OCI-LY1 (cell line): ENCODE results near the gene BOLL.
"Not testable (repeated sequence)": the region's sequence is repeated elsewhere in the genome, so short reads cannot be mapped to it uniquely, and the experiment has no call there.

Experiments
- H2AFZ ChIP-seq: fragments of 200-600 bp; sonication (generic), shearing (Covaris generic); 2 replicates; pipeline ENCODE4 v1.6.0; 2014; ENCODE audit warnings: antibody characterized with exemption, mild to moderate bottlenecking, low read length
- H3F3A ChIP-seq: fragments of 200-600 bp; sonication (generic), shearing (Covaris generic); 2 replicates; pipeline ENCODE4 v1.6.0; 2014; ENCODE audit warnings: mild to moderate bottlenecking, antibody characterized with exemption, low read length, moderate library complexity; ENCODE audit not compliant: insufficient read depth
- H3K27ac ChIP-seq: fragments of 200-600 bp; sonication (generic); 2 replicates; pipeline ENCODE4 v1.5.1; 2014; ENCODE audit warnings: low read length, mixed run types, mild to moderate bottlenecking, low read depth; ENCODE audit not compliant: poor library complexity, severe bottlenecking
- H3K27me3 ChIP-seq: fragments of 200-600 bp; sonication (generic); 2 replicates; pipeline ENCODE4 v1.6.0; 2014; ENCODE audit warnings: antibody characterized with exemption, mild to moderate bottlenecking, low read length, moderate library complexity; ENCODE audit not compliant: insufficient read depth
- H3K36me3 ChIP-seq: fragments of 200-600 bp; sonication (generic); 2 replicates; pipeline ENCODE4 v1.6.1; 2014; ENCODE audit warnings: mild to moderate bottlenecking, antibody characterized with exemption, low read length, moderate library complexity, mixed read lengths; ENCODE audit not compliant: insufficient read depth
- H3K4me1 ChIP-seq: fragments of 200-600 bp; sonication (generic); 2 replicates; pipeline ENCODE4 v1.5.1; 2014; ENCODE audit warnings: mild to moderate bottlenecking, low read length, moderate library complexity; ENCODE audit not compliant: insufficient read depth, severe bottlenecking
- H3K4me2 ChIP-seq: fragments of 200-600 bp; sonication (generic), shearing (Covaris generic); 2 replicates; pipeline ENCODE4 v1.6.1; 2014; ENCODE audit warnings: low read length
- H3K4me3 ChIP-seq: fragments of 200-600 bp; sonication (generic); 2 replicates; pipeline ENCODE4 v1.5.1; 2014; ENCODE audit warnings: low read length, low read depth, mild to moderate bottlenecking, mixed read lengths; ENCODE audit not compliant: poor library complexity, severe bottlenecking
- H3K79me2 ChIP-seq: fragments of 200-600 bp; shearing (Covaris generic); 2 replicates; pipeline ENCODE4 v1.6.1; 2016; ENCODE audit warnings: mixed run types, low read length, mixed read lengths; ENCODE audit not compliant: insufficient read depth
- H3K9ac ChIP-seq: fragments of 200-600 bp; sonication (generic), shearing (Covaris generic); 2 replicates; pipeline ENCODE4 v1.6.1; 2014; ENCODE audit warnings: mild to moderate bottlenecking, low read length, mixed read lengths
- H3K9me2 ChIP-seq: fragments of 200-600 bp; sonication (generic), shearing (Covaris generic); 2 replicates; pipeline ENCODE4 v1.6.1; 2014; ENCODE audit warnings: low read depth, mild to moderate bottlenecking, low read length, mixed read lengths
- H3K9me3 ChIP-seq: fragments of 200-600 bp; shearing (Covaris generic); 2 replicates; pipeline ENCODE4 v1.6.1; 2014; ENCODE audit warnings: low read length, mixed read lengths
- H4K20me1 ChIP-seq: fragments of 200-600 bp; sonication (generic), shearing (Covaris generic); 2 replicates; pipeline ENCODE4 v1.6.0; 2016; ENCODE audit warnings: mild to moderate bottlenecking, low read length; ENCODE audit not compliant: insufficient read depth
- CTCF ChIP-seq: fragments of 200-600 bp; sonication (generic), shearing (Covaris generic); IDR thresholded peaks from 2 replicates; pipeline ENCODE4 v1.5.1; 2017; ENCODE audit warnings: mild to moderate bottlenecking, antibody characterized with exemption, low read length, moderate library complexity, mixed read lengths
- EZH2 ChIP-seq: fragments of 200-600 bp; sonication (generic), shearing (Covaris generic); IDR thresholded peaks from 2 replicates; pipeline ENCODE4 v1.8.0; 2017; ENCODE audit warnings: borderline replicate concordance, mixed run types, mild to moderate bottlenecking, antibody characterized with exemption, low read length, moderate library complexity, mixed read lengths

The BOLL gene

GRCh38 chr2:197700960-197701359 is 84.2 kb downstream of the BOLL start:
- H3K27me3 ChIP-seq, result no peaks in the 10 kb centered on the region
- H3K27ac ChIP-seq, result no peak overlapping the region
- no peaks in the 10 kb centered on the region for H3K9me3 ChIP-seq
- no peaks in the 10 kb centered on the region for H3F3A ChIP-seq
- TF ChIP-seq EZH2, result no peak
- TF ChIP-seq CTCF, result no peak
- no peak overlapping the region for H3K9ac ChIP-seq
- no peaks in the 10 kb centered on the region for H4K20me1 ChIP-seq
- no peaks in the 10 kb centered on the region for H3K9me2 ChIP-seq
- H3K4me1 ChIP-seq, result peaks cover 10% of the 10 kb centered on the region
- H3K4me3 ChIP-seq, result no peak overlapping the region
- no peak overlapping the region for H3K4me2 ChIP-seq
- H3K79me2 ChIP-seq, result peaks cover 5% of the 10 kb centered on the region
- no peaks in the 10 kb centered on the region for H3K36me3 ChIP-seq
- H2AFZ ChIP-seq, result no peak overlapping the region

GRCh38 chr2:197699724-197700123 is 85.4 kb downstream of the BOLL start:
- not testable (repeated sequence) for H3K36me3 ChIP-seq, H3K79me2 ChIP-seq, H3K27me3 ChIP-seq, H3K27ac ChIP-seq, H3F3A ChIP-seq, H3K4me3 ChIP-seq, H3K9me3 ChIP-seq, H3K9me2 ChIP-seq, H3K4me2 ChIP-seq, H4K20me1 ChIP-seq, H3K9ac ChIP-seq, H2AFZ ChIP-seq, H3K4me1 ChIP-seq

GRCh38 chr2:197696571-197696970 is 88.5 kb downstream of the BOLL start:
- not testable (repeated sequence) for H4K20me1 ChIP-seq, H3K9ac ChIP-seq, H3K9me3 ChIP-seq, H3K27ac ChIP-seq, H3K79me2 ChIP-seq, H3K36me3 ChIP-seq, H3F3A ChIP-seq, H2AFZ ChIP-seq, H3K4me1 ChIP-seq, H3K9me2 ChIP-seq, H3K27me3 ChIP-seq, H3K4me3 ChIP-seq, H3K4me2 ChIP-seq

GRCh38 chr2:197695971-197696370 is 89.1 kb downstream of the BOLL start:
- not testable (repeated sequence) for H3K4me2 ChIP-seq, H3K79me2 ChIP-seq, H3K9me3 ChIP-seq, H2AFZ ChIP-seq, H3K9ac ChIP-seq, H3K27me3 ChIP-seq, H3F3A ChIP-seq, H3K36me3 ChIP-seq, H3K27ac ChIP-seq, H4K20me1 ChIP-seq, H3K4me1 ChIP-seq, H3K4me3 ChIP-seq, H3K9me2 ChIP-seq

GRCh38 chr2:197695206-197695605 is 89.9 kb downstream of the BOLL start:
- not testable (repeated sequence) for H3K9me2 ChIP-seq, H3K79me2 ChIP-seq, H3F3A ChIP-seq, H3K4me2 ChIP-seq, H3K9ac ChIP-seq, H3K27ac ChIP-seq, H3K9me3 ChIP-seq, H2AFZ ChIP-seq, H3K36me3 ChIP-seq, H3K27me3 ChIP-seq, H3K4me1 ChIP-seq, H3K4me3 ChIP-seq, H4K20me1 ChIP-seq
